ENCODE measurements around the gene SCAI.

DNA sequence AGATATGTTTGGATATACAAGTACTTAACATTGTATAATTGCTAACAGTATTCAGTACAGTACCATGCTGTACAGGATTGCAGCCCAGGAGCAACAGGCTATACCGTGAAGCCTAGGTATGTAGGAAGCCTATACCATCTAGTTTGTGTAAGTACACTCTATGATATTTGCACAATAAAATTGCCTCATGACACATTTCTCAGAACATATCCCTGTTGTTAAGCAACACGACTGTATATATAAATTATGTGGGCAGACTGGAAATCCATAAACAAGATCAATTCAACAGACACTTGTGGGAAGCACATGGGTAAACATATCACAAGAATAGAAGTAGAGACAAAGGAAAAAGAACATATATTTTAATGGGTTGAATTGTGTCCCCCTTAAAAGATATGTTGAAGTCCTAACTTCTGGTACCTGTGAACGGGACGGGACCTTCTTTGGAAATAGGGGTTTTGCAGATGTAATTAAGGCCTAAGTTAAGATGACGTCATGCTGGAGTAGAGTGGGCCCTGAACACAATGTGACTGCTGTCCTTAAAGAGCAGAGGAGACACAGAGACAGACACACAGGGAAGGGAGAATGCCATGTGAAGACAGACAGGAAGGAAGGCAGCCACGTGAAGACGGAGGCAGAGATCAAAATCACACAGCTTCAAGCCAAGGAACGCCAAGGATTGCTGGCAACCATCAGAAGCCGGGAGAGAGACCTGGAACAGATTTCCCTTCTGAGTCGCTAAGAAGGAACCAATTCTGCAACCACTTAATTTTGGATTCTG, 76.3 kb downstream of the SCAI start:
- TF ChIP-seq TAF1 (IDR thresholded peaks at IDR 0.05; ENCODE audit: borderline replicate concordance, insufficient read depth, low read length) (no peak), POLR2AphosphoS5 (IDR thresholded peaks at IDR 0.05; ENCODE audit: low read depth, low read length) (no peak), SIN3A (IDR thresholded peaks at IDR 0.05; ENCODE audit: borderline replicate concordance, insufficient read depth, low read length) (no peak)
- TF ChIP-seq, protein P1, sequence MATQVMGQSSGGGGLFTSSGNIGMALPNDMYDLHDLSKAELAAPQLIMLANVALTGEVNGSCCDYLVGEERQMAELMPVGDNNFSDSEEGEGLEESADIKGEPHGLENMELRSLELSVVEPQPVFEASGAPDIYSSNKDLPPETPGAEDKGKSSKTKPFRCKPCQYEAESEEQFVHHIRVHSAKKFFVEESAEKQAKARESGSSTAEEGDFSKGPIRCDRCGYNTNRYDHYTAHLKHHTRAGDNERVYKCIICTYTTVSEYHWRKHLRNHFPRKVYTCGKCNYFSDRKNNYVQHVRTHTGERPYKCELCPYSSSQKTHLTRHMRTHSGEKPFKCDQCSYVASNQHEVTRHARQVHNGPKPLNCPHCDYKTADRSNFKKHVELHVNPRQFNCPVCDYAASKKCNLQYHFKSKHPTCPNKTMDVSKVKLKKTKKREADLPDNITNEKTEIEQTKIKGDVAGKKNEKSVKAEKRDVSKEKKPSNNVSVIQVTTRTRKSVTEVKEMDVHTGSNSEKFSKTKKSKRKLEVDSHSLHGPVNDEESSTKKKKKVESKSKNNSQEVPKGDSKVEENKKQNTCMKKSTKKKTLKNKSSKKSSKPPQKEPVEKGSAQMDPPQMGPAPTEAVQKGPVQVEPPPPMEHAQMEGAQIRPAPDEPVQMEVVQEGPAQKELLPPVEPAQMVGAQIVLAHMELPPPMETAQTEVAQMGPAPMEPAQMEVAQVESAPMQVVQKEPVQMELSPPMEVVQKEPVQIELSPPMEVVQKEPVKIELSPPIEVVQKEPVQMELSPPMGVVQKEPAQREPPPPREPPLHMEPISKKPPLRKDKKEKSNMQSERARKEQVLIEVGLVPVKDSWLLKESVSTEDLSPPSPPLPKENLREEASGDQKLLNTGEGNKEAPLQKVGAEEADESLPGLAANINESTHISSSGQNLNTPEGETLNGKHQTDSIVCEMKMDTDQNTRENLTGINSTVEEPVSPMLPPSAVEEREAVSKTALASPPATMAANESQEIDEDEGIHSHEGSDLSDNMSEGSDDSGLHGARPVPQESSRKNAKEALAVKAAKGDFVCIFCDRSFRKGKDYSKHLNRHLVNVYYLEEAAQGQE (IDR thresholded peaks at IDR 0.05; ENCODE audit: insufficient read depth in 1 of 2, low read depth in 2 of 2, low read length in 2 of 2): no peak
